Hypothalamus (tissue), 51 donors: ENCODE results near the gene U2SURP.
"Not testable (repeated sequence)": the region's sequence is repeated elsewhere in the genome, so short reads cannot be mapped to it uniquely, and the experiment has no call there.

Source experiments
- DNase-seq, 51 donors: peaks; one replicate each; lab custom pipeline; 2025; lab: John Stamatoyannopoulos, UW

The U2SURP gene

DNA sequence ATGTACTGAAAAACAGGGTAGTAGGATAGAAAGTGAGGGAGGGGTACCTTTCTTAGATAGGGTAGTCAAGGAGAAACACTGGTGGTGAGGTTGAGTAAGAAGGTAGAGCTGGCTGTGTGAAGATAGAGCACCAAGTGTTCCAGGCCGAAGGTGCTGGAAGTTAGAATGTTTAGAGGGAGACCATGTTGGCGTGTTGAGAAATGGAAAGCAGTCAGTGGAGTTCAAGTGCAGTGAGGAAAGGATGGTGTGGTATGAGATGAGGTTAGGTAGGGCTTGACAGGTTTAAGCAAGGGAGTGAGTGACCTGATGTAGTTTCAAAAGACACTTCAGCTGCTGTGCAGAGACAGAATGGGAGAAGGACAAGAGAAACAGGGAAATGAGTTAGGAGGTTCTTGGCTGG, 64.0 kb downstream of the U2SURP start:
- DNase-seq: no peak

DNA sequence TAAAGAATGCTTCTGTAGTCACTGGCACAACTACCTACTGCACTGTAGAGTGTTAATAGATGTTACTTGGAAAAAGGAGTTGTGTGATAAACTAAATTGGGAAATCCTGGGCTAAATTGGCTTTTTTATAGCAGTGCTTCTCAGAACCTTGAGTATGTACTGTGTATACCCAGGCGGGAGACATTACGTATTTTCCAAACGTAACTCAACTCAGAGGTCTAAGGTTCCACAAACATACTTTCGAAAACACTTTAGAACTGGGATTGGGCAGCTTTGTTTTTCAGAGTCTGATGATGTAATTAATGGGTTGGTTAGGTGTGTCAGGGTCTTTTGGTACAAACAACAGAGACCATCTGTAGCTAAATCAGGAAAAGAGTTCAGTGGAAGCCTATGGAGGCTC, 64.7 kb downstream of the U2SURP start:
- DNase-seq: no peak

DNA sequence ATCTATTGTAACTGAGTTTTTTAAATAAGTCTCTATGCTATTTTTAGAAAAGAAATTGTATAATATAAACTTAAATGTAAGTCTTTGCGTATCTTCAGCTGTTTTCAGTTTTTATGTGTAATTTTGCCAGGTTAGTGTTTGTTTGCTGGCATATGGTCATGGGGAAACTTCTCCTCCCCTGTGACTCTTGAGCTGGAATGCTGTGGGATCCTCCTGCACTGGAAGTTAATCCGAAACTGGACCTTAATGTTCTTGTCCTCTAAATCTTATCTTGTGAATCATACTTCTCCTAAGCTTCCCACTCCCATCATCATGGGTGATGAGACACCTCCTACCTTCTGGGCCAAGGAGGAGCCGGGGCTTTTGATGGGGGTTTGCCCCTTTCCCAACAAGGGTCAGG, 65.8 kb downstream of the U2SURP start:
- DNase-seq: no peak

DNA sequence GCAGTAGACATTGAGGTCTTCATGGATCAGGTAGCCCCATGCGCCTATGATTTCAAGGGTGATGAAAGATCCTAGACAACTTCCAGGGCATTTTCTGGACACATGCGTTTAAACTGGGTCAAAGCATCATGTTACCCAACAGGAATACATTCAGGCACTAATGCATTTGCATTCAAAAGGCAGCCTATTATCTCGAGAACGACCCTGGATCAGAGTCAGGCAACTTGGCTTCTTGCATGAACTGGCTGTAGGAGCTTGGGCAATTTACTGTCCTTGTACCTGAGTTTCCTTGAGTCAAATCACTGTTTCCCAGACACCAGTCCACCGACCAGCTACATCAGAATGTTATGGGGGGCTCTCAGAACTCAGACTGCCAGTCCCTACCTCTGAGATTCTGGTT, 66.7 kb downstream of the U2SURP start:
- no peak for DNase-seq

DNA sequence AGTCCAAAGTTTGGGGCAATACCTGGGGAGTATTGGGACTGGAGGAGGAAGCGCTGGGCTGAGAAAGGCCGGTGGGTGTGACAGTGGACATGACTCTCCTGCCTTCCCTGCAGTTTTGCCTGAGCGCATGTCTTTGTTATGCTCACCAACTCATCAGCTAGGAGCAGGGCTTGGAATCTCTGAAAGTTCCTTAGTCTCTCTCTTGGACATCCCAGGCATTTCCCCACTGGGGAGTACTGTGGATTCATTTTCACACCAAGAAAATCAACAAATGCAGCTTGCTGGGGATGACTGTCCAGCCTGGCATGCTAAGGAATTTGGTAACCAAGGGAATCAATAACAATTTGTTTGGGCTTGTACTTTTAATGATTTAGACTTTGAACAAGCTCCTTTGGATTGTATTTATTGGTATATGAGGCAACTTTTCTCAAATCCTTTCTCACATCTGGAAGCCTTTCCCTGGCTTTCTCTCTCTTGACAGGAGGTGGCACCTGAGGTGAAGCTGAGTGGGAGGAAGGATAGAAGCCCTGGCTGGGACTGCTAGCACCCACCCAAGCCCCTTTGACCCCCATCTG, 69.7 kb downstream of the U2SURP start:
- DNase-seq: no peak

DNA sequence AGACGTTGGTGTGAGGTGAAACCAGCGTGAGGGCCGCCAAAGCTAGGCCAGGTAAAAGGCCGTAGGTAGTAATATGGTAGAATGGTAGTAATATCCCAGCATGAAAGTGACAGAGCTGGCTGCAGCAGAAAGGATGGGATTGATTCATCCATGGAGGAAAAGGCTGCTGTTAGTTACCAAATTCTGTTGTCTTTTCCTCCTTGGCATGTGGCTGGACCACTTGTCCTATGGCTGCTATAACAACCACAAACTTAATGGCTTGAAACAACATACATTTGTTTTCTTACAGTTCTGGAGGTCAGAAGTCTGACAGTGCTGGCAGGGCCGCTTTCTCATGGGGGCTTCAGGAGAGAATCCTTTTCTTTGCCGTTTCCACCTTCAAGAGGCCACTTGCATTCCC, 70.4 kb downstream of the U2SURP start:
- no peak for DNase-seq

DNA sequence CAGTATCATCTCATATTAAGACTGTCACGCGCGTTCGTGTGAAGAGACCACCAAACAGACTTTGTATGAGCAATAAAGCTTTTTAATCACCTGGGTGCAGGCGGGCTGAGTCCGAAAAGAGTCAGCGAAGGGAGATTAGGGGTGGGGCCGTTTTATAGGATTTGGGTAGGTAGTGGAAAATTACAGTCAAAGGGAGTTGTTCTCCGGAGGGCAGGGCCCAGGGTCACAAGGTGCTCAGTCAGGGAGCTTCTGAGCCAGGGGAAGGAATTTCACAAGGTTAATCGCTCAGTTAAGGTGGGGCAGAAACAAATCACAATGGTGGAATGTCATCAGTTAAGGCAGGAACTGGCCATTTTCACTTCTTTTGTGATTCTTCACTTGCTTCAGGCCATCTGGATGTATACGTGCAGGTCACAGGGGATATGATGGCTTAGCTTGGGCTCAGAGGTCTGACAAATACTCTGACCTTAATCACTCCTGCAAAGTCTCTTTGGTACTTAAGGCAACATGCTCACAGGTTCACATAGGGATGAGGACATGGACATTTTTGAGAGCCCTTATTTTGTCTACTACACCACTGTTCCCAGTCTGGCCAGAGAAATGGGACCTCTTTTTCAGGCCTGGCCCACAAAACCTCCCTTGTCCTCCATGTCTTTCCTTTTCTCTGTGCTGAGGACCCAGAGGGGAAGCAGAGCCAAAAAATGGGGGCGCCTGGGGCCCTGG, 71.1 kb downstream of the U2SURP start:
- not testable (repeated sequence) for DNase-seq

DNA sequence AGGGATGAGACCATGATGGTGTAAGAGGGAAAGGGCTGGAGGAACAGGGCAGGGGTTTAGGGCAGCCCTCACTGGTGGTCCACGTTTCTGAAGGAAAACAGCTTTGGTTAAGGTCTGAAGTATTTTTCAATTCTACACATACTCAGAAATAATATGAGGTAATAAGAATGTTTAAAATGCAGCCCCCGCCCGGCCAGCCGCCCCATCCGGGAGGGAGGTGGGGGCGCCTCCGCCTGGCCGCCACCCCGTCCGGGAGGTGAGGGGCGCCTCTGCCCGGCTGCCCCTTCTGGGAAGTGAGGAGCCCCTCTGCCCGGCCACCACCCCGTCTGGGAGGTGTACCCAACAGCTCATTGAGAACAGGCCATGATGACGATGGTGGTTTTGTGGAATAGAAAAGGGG, 72.2 kb downstream of the U2SURP start:
- not testable (repeated sequence) for DNase-seq

DNA sequence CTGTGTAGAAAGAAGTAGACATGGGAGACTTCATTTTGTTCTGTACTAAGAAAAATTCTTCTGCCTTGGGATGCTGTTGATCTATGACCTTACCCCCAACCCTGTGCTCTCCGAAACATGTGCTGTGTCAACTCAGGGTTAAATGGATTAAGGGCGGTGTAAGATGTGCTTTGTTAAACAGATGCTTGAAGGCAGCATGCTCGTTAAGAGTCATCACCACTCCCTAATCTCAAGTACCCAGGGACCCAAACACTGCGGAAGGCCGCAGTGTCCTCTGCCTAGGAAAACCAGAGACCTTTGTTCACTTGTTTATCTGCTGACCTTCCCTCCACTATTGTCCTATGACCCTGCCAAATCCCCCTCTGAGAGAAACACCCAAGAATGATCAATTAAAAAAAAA, 72.6 kb downstream of the U2SURP start:
- not testable (repeated sequence) for DNase-seq

DNA sequence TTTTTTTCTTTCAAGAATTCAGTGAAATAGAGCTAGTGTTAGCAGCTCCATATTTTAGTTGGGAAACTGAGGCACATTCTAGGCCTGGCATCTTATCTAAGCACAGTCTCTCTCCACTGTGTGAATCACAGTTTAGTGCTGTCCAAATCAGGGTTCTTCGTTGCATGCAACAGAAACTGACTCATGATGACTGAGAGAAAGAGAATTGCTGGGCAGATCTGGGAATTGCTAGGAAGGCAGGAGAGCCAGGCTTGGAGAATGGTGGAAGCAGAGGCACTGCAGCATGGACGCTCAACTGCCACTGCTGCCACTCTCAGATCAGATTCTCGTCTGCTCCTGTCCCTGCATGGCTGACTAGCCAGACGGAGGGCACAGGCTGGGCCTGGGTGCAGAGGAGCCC, 77.5 kb downstream of the U2SURP start:
- DNase-seq: no peak

DNA sequence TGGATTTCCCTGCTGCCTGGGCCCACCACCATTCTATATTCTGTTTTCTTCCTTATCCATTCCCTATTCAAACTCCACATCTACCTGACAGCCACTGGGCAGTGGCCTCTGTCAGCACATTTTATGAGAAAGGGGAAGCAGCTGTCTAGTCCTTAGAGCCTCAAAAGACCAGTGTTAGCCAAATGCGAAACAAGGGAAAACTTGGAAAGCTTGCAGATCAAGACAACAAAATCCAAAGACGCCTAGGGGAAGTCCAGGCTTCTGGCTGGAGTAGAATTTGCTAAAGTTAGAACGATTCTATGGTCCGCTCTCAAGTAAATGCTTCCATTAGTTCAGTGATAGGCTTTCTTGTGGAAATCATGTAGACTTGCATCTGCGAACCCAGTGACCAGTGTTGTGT, 78.8 kb downstream of the U2SURP start:
- no peak for DNase-seq

DNA sequence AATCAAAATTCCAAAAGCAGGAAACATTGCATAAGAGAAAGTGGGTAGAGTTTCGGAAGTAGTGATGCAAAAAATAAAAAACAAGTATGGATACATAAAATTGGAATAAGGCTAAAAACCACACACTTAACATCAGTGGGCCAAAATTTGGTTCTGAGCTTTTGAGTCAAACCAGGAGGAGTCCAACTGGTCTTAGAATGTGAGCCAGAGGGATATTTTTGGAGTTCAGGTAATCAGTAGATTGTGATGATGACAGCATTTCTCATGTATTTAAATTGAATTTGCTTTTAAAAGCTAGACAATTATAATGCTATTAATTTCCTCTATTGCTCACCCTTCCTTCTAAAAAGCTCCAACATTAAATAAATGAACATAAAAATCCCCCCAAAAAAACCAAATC, 80.0 kb downstream of the U2SURP start:
- no peak for DNase-seq

DNA sequence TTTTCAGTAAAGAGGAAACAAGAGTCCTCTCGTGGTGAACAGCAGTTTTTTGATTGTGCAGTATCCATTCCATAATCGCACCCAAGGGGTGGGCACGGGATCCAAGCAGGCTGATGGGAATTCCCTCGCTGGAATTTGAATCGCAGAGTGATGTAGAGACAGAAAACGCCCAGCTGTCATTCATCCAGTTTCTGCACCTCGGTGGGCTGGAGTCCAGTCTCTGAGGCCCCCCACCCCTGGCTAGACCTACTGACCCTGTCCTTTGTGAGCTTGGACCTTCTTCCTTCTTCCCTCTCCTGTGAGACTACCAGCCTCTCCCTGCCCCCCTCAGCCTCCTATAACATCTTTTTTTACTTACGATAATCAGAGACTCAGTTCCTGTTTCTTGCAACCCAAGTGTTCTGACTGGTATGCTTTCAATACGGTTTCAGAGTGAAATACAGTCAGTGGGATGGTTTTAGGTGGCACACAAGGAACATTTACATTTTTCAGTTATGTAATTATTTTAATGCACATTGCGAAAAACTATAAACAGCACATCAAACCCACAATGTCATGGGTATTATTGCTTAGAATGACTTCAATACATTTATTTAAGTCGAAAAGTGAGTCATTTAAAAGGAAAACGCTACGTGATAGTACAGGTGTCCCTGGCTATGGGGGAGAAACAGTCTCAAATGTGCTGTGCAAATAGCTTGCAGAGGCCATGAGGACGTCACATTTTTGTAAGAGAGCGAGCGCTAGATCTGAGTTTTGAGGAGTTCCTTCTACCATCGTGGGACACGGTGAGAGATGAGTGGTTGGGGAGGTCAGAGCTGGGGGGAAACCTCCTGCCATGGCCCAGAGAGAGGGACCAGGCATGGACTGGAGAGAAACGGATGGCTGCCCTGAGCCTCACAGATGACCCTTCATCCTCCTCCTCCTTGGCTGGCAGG, 80.7 kb downstream of the U2SURP start:
- no peak for DNase-seq

DNA sequence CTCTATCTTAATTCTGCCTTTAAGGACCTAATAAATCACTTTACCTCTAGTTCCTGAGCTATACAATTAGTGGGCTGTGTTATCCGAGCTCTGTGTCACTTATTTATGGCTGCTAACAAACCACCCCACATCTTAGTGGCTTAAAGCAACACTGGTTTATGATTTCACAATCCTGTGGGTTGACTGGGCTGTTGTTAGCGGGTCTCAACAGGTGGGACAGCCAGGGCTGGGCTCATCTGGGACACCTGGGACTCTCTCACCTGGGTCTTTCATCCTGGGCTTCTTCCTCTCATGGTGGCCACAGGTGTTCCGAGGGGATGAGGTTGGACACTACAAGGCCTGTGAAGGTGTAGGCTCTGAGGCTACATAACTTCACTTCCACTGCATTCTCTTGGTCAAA, 82.4 kb downstream of the U2SURP start:
- DNase-seq: no peak

DNA sequence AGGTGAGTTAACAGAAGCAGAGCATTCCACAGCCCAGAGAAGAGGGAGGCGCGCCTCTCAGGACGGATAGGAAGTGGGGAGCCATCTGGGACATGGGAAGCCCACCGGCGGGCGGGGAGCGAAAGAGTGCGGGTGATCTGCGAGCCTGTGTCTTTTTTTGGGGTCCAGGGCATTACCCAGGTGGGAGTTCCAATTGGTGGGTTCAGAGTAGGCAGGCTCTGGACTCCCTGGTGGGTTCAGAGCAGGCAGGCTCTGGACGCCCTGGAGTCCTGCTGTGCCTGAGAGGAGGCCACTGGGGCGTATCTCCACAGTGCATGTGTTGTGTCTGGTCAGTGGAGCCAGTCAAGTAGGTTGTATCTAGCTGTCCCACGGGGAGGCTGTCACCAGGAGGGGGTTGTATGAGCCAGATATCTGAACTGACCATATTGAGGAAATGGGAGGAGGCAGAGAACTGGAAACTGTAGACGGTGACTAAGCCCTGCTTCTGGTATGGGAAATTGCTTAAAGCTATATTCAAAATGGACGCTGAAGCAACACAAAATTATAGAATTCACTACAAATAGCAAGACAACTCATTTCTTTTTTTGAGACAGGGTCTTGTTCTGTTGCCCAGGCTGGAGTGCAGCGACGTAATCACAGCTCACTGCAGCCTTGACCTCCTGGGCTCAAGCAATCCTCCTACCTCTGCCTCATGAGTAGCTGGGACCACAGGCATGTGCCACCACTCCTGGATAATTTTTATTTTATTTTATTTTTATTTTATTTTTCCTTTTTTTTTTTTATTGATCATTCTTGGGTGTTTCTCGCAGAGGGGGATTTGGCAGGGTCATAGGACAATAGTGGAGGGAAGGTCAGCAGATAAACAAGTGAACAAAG, 83.7 kb downstream of the U2SURP start:
- no peak for DNase-seq

DNA sequence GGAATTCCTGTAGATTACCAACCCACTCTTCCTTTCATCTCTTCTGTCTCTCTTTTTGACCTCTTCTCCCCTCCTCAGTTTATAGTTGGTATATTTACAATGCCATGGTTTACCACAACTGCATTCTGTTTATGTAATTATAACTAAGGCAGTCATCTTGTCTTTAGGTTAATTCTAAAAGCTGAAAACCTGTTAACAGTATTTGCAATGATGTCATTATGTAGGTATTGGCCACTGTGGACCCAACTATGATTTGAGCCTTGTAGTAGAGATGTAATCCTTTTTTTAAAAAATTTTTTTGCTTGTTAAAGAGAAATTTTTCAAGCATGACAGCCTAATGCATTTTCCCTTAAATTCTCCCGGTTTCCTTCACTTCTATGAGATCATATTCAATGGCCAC, 87.5 kb downstream of the U2SURP start:
- DNase-seq: no peak

DNA sequence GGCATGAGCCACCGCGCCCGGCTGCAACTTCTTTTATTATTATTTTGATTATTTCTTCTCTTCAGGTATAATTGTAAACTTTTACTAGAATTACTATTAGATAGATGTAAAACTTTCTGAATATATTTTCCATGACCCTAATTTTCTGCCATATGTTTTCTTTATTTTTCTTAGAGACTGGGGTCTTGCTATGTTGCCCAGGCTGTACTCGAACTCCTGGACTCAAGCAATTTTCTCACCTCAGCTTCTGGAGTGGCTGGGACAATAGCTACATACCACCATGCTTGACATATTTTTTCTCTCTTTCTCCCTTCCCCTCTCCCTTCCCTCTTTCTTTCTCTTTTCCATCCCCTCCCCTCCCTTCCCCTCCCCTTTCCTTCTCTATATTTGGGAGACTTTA, 88.6 kb downstream of the U2SURP start:
- DNase-seq: no peak

DNA sequence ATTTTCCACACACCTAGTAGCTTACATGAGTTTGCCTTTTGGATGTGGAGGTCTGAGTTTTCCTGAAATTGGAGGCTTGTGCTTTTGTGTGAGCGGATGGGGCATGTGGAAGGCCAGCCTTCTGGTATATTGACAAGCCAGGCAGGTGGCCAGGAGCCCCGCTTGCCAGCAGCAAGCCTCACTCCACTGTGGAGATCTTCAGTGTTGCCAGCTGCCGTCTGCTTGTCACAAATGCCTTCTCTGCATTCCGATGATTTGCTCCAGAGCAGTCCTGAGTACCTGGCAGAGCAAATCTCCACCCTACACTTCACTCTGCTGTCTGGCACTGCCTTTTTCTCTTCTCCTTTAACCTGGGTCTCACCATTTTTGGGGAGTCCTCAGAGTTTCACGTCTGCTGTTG, 89.1 kb downstream of the U2SURP start:
- peak in 18 of 51 donors; percentile 2 to 57 (median 19) for DNase-seq

DNA sequence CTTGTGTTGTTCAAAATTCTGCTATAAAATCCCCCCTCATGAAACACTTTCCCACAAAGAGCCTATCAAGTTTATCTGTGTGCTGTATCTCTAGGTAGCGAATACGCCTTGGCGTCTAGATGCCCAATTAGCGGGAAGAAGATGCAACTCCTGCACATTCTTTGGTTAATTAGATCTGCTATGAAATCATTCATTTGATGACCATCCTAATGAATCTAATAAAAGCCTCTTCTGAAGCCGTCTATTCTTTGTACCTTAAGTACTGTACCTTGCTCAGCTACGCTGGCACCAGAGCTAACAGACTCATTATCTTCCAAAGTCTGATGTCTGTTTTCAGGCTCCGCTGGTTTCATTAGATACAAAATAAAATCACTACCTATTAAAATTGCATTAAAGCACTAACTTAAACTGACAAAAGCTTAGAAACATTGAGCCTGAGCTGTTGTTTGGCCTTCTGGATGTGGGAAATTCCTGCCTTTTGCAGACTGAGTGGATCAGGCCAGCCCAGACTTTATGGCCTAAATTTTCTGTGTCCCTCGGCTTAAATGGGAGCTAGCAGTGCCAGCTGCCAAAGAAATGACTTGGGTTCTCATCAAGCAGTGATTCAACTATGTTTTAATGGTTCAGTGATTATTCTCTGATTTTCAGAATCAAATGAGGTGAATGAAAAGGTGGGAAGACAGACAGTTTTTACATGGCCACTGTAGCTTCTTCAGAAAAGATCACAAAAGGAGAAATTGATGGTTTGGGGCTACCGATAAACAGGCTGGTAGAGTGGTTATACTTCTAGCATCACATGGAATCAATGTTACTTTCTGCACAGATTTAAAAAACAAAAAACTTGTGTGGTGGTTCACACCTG, 89.8 kb downstream of the U2SURP start:
- DNase-seq: no peak

DNA sequence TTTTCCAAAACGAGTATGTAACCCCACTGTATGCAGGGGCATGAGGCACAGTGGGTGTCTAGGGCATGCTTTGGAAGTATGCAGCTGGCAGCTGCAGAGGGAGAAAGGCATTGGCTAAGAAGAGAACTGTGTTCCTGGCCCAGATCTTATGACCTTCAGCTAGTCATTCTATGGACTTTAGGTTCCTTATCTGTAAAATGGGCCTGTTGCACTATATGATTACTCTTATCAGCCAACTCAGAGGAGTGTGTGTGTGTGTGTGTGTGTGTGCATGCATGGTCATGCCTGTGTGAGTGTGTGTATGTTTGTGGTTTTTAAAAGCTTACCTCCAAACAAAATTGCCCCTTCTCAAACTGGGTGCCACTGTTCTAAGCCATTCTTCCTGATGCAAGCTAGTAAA, 90.8 kb downstream of the U2SURP start:
- DNase-seq: no peak
